ENCODE measurements around the gene TRIM5.
"Not testable (repeated sequence)": the region's sequence is repeated elsewhere in the genome, so short reads cannot be mapped to it uniquely, and the experiment has no call there.

- not testable (repeated sequence) for TF ChIP-seq CTCF, POLR2A (IDR thresholded peaks at IDR 0.05)
Measured at GRCh38 chr11:5682890-5683441, 1.9 kb downstream of the TRIM5 start.

All from esophagus squamous epithelium (tissue), 4 donors.